CD4-positive, alpha-beta T cell (primary cell): ENCODE results near the gene CADM2. TPM values are rescaled to one million over a fixed set of nuclear protein-coding genes. Genes with fewer than 3 reads are reported as not detected.

Experiments used
- ATAC-seq: fragments of 200-7000 bp; cut with Tn5 transposase; one replicate; pipeline ENCODE4 v1.10.0; 2022; ENCODE audit warnings: mild to moderate bottlenecking; ENCODE audit not compliant: poor library complexity
- CTCF ChIA-PET: fragments of 350-600 bp; sonication (Branson Sonifier 250); formaldehyde crosslinking; loops from one replicate; lab custom pipeline; 2021; ENCODE audit warnings: antibody characterized with exemption, inconsistent platforms; lab: Charles Lee
- POLR2A ChIA-PET: fragments of 350-600 bp; sonication (Branson Sonifier 250); formaldehyde crosslinking; loops from one replicate; lab custom pipeline; 2021; ENCODE audit warnings: antibody characterized with exemption, inconsistent platforms; lab: Charles Lee
- DNase-seq, 14 experiments: peaks; one replicate each; pipeline ENCODE4 v3.0.0-alpha.2; 2013 to 2020; ENCODE audit warnings: mixed read lengths in 2 of 14
- H3K27ac ChIP-seq, 2 donors: one replicate each; pipeline versions ENCODE4 v1.5.1 to v1.7.0; 2013; ENCODE audit warnings: low read length in 2 of 2, low read depth in 1 of 2, mild to moderate bottlenecking in 1 of 2
- H3K27me3 ChIP-seq, 2 experiments: 1 replicate in 1 of 2; 2 replicates in 1 of 2; pipeline versions ENCODE4 v1.6.1 to v1.7.0; 2013; ENCODE audit warnings: low read length in 2 of 2, control low read depth in 1 of 2, mild to moderate bottlenecking in 1 of 2, moderate library complexity in 1 of 2; ENCODE audit not compliant: insufficient read depth in 2 of 2, control insufficient read depth in 1 of 2
- H3K36me3 ChIP-seq: one replicate; pipeline ENCODE4 v1.6.1; 2013; ENCODE audit warnings: low read length, control low read depth; ENCODE audit not compliant: insufficient read depth
- H3K4me1 ChIP-seq: one replicate; pipeline ENCODE4 v1.6.1; 2013; ENCODE audit warnings: low read length, control low read depth; ENCODE audit not compliant: insufficient read depth
- H3K4me3 ChIP-seq: one replicate; pipeline ENCODE4 v1.5.1; 2013; ENCODE audit warnings: mild to moderate bottlenecking, low read length, moderate library complexity
- H3K9me3 ChIP-seq, 2 experiments: 1 replicate in 1 of 2; 2 replicates in 1 of 2; pipeline versions ENCODE4 v1.6.1 to v1.7.0; 2013; ENCODE audit warnings: low read length in 2 of 2, mild to moderate bottlenecking in 2 of 2, control low read depth in 1 of 2, moderate library complexity in 1 of 2; ENCODE audit not compliant: control insufficient read depth in 1 of 2, insufficient read depth in 1 of 2
- H3K27ac Mint-ChIP-seq: one replicate; pipeline ENCODE4 v1.8.0; 2020; ENCODE audit warnings: mixed read lengths
- H3K27me3 Mint-ChIP-seq: one replicate; pipeline ENCODE4 v1.8.0; 2021; ENCODE audit warnings: mixed read lengths
- H3K36me3 Mint-ChIP-seq: one replicate; pipeline ENCODE4 v1.8.0; 2021; ENCODE audit warnings: low read depth, mixed read lengths
- H3K4me1 Mint-ChIP-seq: one replicate; pipeline ENCODE4 v1.8.0; 2021; ENCODE audit warnings: low read depth, mixed read lengths
- H3K4me3 Mint-ChIP-seq: one replicate; pipeline ENCODE4 v1.8.0; 2020; ENCODE audit warnings: mild to moderate bottlenecking, mixed read lengths
- H3K9me3 Mint-ChIP-seq: one replicate; pipeline ENCODE4 v1.8.0; 2020; ENCODE audit warnings: mixed read lengths
- intact Hi-C, 2 experiments: fragments of 100-400 bp; cut with DNase I in 1 of 2; cut with micrococcal nuclease in 1 of 2; formaldehyde crosslinking; loops; one replicate each; pipeline versions ENCODE4 v1.15.1 to v1.9.0; 2023 to 2025; cut with DNase I, micrococcal nuclease
- total RNA-seq, 174 experiments: library from RNA in 2 of 174; stranded (reverse) in 2 of 174; gene quantifications; one replicate each; pipeline ENCODE4 v1.2.3 and lab custom pipeline; 2021 to 2026
- TF ChIP-seq, protein P1 (sequence below): fragments of 200-600 bp; IDR thresholded peaks from one replicate; pipeline ENCODE4 v1.8.0; 2022; ENCODE audit warnings: antibody characterized with exemption, mild to moderate bottlenecking

The CADM2 gene
- total RNA-seq, 2 experiments from 2014 or later: 0.03 to 0.11 TPM

DNA sequence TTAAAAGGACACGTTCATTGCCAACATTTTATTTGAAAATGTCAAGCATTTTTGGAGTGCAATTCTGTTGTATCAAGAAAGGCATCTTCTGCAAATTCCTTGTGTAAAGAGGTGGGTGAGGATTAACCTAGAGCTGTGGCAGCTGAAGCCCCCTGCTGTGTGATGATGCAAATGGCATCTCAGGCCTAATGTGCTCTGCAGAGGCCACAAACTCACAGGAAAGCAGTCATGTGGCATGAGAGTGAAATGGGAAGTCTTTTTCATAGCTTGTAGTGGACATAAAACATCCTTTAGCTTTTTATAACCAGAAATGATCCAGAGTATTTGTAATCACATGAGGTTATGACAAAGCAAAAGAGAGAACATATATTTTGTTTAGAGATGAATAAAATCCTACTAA, 6.4 kb downstream of the CADM2 start:
- DNase-seq (no peak), ATAC-seq (no peak)
- H3K9me3 ChIP-seq: peaks cover 5 to 7% of the 10 kb centered on the region in 2 experiments
- peaks cover 3% of the 10 kb centered on the region for H3K4me1 ChIP-seq
- H3K27ac Mint-ChIP-seq: no peak overlapping the region
- TF ChIP-seq, protein P1, sequence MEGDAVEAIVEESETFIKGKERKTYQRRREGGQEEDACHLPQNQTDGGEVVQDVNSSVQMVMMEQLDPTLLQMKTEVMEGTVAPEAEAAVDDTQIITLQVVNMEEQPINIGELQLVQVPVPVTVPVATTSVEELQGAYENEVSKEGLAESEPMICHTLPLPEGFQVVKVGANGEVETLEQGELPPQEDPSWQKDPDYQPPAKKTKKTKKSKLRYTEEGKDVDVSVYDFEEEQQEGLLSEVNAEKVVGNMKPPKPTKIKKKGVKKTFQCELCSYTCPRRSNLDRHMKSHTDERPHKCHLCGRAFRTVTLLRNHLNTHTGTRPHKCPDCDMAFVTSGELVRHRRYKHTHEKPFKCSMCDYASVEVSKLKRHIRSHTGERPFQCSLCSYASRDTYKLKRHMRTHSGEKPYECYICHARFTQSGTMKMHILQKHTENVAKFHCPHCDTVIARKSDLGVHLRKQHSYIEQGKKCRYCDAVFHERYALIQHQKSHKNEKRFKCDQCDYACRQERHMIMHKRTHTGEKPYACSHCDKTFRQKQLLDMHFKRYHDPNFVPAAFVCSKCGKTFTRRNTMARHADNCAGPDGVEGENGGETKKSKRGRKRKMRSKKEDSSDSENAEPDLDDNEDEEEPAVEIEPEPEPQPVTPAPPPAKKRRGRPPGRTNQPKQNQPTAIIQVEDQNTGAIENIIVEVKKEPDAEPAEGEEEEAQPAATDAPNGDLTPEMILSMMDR: no peak
- intact Hi-C loops: no loop called here
- no peak overlapping the region for H3K4me3 Mint-ChIP-seq
- ChIA-PET POLR2A (no interaction called here), CTCF (no interaction called here)
- H3K4me3 ChIP-seq: no peak overlapping the region
- peaks cover under 1% of the 10 kb centered on the region for H3K4me1 Mint-ChIP-seq
- peaks cover 16 to 29% of the 10 kb centered on the region in 2 experiments for H3K27me3 ChIP-seq
- H3K9me3 Mint-ChIP-seq: peaks cover 2% of the 10 kb centered on the region
- no peaks in the 10 kb centered on the region for H3K36me3 ChIP-seq
- H3K27me3 Mint-ChIP-seq: peaks cover 38% of the 10 kb centered on the region
- no peak overlapping the region for H3K27ac ChIP-seq
- H3K36me3 Mint-ChIP-seq: no peaks in the 10 kb centered on the region

DNA sequence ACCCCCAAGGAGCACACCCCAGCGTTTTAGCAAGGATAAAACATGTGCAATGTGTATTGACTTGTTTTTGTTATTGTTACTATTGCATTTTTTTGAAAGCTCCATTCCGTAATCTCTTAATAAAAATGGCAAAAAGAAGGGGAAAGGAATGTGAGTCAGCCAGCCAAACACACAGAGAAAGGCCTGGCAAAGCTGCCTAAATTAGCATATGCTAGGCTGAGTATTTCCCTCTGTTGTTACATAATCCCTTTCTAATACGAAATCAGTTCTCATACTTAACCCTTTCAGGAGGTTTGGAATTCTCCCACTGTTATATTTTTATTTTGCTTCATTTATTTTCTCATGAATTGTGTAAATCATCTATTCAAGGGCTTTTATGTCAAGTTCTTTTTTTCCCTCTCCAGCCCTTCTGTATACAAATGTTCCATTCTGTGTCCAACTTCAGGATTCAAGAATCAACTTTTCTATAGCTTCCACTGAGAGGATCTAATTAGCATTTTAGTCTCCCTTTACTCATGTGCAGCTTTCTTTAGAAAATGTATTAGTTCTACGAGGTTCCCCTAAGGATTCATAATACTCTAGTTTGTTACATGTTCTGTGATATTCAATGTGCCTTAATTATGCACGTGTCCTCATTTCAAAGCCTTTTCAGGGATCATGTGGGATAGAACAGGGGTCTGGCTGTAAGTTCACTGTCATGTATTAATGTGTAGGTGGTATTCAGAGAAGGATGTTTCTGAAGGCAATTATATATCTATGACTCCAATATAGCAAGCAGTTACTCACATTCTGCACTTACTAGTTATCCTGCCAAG, 9.2 kb downstream of the CADM2 start:
- ATAC-seq (no peak), DNase-seq (no peak)
- intact Hi-C loops: no loop called here
- Mint-ChIP-seq H3K4me3 (no peak overlapping the region), H3K9me3 (no peaks in the 10 kb centered on the region), H3K27me3 (peaks cover 10% of the 10 kb centered on the region), H3K36me3 (no peaks in the 10 kb centered on the region), H3K4me1 (no peaks in the 10 kb centered on the region), H3K27ac (no peak overlapping the region)
- ChIA-PET POLR2A (no interaction called here), CTCF (no interaction called here)
- Histone ChIP-seq H3K4me1 (no peaks in the 10 kb centered on the region), H3K27me3 (peaks cover 0 to 5% of the 10 kb centered on the region in 2 experiments), H3K9me3 (no peaks in the 10 kb centered on the region), H3K36me3 (no peaks in the 10 kb centered on the region), H3K4me3 (no peak overlapping the region), H3K27ac (no peak overlapping the region)
- TF ChIP-seq, protein P1: no peak

DNA sequence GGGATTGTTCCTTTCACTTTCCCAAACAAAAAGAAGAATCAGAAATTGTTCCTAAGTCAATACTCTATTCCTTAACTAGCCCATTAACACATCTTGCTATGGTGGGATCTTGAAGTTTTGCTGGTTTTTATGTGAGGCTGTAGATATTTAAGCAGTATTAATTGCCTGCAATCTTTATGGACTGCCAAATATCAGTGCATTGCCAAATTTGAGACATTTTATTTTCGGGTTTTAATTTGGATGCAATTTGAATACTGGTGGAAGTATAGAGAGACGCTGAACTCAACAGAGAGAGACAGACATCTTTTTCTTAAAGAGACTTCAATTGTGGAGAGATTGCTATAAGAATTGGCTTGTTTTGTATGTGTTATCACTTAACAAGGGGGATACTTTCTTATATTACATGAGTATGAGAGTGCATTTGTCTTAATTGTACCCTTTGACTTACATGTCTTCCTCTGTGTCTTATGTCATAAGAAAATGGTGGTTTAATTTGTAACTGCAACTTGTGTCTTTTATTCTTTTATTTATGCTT, 10.0 kb downstream of the CADM2 start:
- intact Hi-C loops: no loop called here
- no peak for DNase-seq
- POLR2A ChIA-PET: no interaction called here

More for the DNA sequence above, 10.0 kb downstream of the CADM2 start:
- CTCF ChIA-PET: no interaction called here
- Histone ChIP-seq H3K9me3 (no peaks in the 10 kb centered on the region), H3K4me1 (no peaks in the 10 kb centered on the region), H3K27ac (no peak overlapping the region), H3K27me3 (no peaks in the 10 kb centered on the region), H3K36me3 (no peaks in the 10 kb centered on the region), H3K4me3 (no peak overlapping the region)
- Mint-ChIP-seq H3K27me3 (peaks cover 6% of the 10 kb centered on the region), H3K4me3 (no peak overlapping the region), H3K9me3 (no peaks in the 10 kb centered on the region), H3K36me3 (no peaks in the 10 kb centered on the region), H3K4me1 (no peaks in the 10 kb centered on the region), H3K27ac (no peak overlapping the region)
- TF ChIP-seq, protein P1: no peak
- ATAC-seq: no peak
